ENCODE measurements around the gene DCLRE1B. TPM values are rescaled to one million over a fixed set of nuclear protein-coding genes. Genes with fewer than 3 reads are reported as not detected.

DCLRE1B gene
- total and polyA plus RNA-seq, 9 of the 15 experiments (the other 6 are each of a cell fraction or from before 2014, with no cell fraction given) = 10.6 to 28.8 (median 17.2) TPM

DNA sequence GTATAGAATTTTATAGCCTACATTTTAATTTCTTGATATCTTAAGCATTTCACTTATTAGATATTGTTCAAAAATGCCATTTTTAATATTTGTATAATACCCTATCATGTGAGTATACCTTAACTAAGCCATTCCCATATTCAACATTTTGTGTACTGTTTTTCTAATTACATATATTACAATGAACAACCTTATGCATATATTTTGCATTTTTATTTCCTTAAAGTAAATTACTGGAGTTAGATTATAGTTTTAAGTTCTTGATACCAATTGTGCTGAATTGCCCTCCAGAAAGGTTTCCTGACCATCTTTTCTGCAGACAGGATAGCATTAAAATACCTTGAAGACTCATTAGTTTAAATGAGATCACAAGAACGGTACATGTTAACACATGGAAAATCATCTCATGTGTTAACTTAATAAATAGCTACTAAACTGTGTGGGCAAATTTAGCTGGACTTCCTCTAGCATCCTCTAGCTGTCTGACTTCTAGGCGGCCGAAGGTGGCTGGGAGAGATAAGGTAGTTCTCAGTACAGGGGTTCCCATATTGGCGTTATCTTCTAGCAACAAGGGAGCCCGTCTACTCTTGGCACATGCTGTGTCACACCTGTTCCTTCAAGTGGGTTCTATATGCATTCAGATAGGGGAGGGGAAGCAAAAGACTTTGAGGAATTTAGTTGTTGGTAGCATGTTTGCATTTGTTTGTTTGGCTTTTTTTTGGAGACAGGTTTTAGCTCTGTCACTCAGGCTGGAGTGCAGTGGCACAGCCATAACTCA, 8.9 kb downstream of the DCLRE1B start (continued):
- TF ChIP-seq CBX3 (IDR thresholded peaks at IDR 0.05; ENCODE audit: borderline replicate concordance in 1 of 2, low read length in 2 of 2) = peak in 1 of 2 experiments; percentile 93; a peak in 2 of 3 replicates
- TF ChIP-seq, protein P1, sequence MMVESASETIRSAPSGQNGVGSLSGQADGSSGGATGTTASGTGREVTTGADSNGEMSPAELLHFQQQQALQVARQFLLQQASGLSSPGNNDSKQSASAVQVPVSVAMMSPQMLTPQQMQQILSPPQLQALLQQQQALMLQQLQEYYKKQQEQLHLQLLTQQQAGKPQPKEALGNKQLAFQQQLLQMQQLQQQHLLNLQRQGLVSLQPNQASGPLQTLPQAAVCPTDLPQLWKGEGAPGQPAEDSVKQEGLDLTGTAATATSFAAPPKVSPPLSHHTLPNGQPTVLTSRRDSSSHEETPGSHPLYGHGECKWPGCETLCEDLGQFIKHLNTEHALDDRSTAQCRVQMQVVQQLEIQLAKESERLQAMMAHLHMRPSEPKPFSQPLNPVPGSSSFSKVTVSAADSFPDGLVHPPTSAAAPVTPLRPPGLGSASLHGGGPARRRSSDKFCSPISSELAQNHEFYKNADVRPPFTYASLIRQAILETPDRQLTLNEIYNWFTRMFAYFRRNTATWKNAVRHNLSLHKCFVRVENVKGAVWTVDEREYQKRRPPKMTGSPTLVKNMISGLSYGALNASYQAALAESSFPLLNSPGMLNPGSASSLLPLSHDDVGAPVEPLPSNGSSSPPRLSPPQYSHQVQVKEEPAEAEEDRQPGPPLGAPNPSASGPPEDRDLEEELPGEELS (CRISPR knock-in tag; IDR thresholded peaks at IDR 0.05; ENCODE audit: borderline replicate concordance) = no peak
- TF ChIP-seq SIX5 (IDR thresholded peaks at IDR 0.05; ENCODE audit: borderline replicate concordance in 1 of 2, insufficient read depth in 1 of 2, low read depth in 1 of 2, low read length in 2 of 2) = no peak
- TF ChIP-seq, protein P2, sequence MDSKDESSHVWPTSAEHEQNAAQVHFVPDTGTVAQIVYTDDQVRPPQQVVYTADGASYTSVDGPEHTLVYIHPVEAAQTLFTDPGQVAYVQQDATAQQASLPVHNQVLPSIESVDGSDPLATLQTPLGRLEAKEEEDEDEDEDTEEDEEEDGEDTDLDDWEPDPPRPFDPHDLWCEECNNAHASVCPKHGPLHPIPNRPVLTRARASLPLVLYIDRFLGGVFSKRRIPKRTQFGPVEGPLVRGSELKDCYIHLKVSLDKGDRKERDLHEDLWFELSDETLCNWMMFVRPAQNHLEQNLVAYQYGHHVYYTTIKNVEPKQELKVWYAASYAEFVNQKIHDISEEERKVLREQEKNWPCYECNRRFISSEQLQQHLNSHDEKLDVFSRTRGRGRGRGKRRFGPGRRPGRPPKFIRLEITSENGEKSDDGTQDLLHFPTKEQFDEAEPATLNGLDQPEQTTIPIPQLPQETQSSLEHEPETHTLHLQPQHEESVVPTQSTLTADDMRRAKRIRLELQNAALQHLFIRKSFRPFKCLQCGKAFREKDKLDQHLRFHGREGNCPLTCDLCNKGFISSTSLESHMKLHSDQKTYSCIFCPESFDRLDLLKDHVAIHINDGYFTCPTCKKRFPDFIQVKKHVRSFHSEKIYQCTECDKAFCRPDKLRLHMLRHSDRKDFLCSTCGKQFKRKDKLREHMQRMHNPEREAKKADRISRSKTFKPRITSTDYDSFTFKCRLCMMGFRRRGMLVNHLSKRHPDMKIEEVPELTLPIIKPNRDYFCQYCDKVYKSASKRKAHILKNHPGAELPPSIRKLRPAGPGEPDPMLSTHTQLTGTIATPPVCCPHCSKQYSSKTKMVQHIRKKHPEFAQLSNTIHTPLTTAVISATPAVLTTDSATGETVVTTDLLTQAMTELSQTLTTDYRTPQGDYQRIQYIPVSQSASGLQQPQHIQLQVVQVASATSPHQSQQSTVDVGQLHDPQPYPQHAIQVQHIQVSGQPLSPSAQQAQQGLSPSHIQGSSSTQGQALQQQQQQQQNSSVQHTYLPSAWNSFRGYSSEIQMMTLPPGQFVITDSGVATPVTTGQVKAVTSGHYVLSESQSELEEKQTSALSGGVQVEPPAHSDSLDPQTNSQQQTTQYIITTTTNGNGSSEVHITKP (IDR thresholded peaks at IDR 0.05; ENCODE audit: partially characterized antibody) = peak; percentile 56
- TF ChIP-seq KDM5B (IDR thresholded peaks at IDR 0.05; ENCODE audit: insufficient replicate concordance, low read depth, low read length) = no peak
- TF ChIP-seq KLF16 (IDR thresholded peaks at IDR 0.05) = peak; percentile 99
- TF ChIP-seq SPI1 (IDR thresholded peaks at IDR 0.05; ENCODE audit: borderline replicate concordance, low read depth, low read length) = peak; percentile 93
- TF ChIP-seq PYGO2 (tag; IDR thresholded peaks at IDR 0.05) = peak; percentile 85
- TF ChIP-seq POLR3G (IDR thresholded peaks at IDR 0.05; ENCODE audit: extremely low read depth, insufficient read length, insufficient replicate concordance) = no peak
- TF ChIP-seq CSDE1 (IDR thresholded peaks at IDR 0.05) = peak in 1 of 2 experiments; percentile 29; a peak in 1 of 4 replicates
- TF ChIP-seq, protein P3, sequence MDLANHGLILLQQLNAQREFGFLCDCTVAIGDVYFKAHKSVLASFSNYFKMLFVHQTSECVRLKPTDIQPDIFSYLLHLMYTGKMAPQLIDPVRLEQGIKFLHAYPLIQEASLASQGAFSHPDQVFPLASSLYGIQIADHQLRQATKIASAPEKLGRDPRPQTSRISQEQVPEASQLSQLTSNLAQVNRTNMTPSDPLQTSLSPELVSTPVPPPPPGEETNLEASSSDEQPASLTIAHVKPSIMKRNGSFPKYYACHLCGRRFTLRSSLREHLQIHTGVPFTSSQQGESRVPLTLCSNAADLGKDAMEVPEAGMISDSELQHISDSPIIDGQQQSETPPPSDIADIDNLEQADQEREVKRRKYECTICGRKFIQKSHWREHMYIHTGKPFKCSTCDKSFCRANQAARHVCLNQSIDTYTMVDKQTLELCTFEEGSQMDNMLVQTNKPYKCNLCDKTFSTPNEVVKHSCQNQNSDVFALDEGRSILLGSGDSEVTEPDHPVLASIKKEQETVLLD (IDR thresholded peaks at IDR 0.05) = peak; percentile 90
- peak; percentile 35 for TF ChIP-seq GABPA (tag; conservative IDR thresholded peaks at IDR 0.05; ENCODE audit: low read depth)
- peak; percentile 99 for TF ChIP-seq MTA2 (IDR thresholded peaks at IDR 0.05; ENCODE audit: low read depth)
- TF ChIP-seq HLTF (IDR thresholded peaks at IDR 0.05) = peak; percentile 97
- TF ChIP-seq, protein P4, sequence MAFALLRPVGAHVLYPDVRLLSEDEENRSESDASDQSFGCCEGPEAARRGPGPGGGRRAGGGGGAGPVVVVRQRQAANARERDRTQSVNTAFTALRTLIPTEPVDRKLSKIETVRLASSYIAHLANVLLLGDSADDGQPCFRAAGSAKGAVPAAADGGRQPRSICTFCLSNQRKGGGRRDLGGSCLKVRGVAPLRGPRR (CRISPR knock-in tag; IDR thresholded peaks at IDR 0.05) = no peak
- TF ChIP-seq NEUROD1 (IDR thresholded peaks at IDR 0.05; ENCODE audit: borderline replicate concordance, low read depth, low read length, partially characterized antibody) = peak; percentile 94
- TF ChIP-seq ZNF143 (CRISPR knock-in tag; IDR thresholded peaks at IDR 0.05) = no peak
- TF ChIP-seq ZNF830 (CRISPR knock-in tag; IDR thresholded peaks at IDR 0.05) = no peak

Measured in K562 (cell line).